Measurements from ENCODE around the gene ZNF549.

The ZNF549 gene

GRCh38 chr19:57559404-57560025, 32.4 kb downstream of the ZNF549 start, which contains the start of gene ZNF550:
Gene ZNF550 (minus strand): TSS chr19:57559863. CDS start chr19:57559682, 181 bp downstream.
- Histone ChIP-seq H3K4me1 (ENCODE audit: insufficient read depth, poor library complexity, severe bottlenecking) (peaks cover 4% of the 10 kb centered on the region), H3K36me3 (ENCODE audit: low read depth) (peaks cover 18% of the 10 kb centered on the region), H3K27ac (ENCODE audit: poor library complexity, severe bottlenecking) (peak within 1 kb of the TSS; percentile 55), H3K4me3 (ENCODE audit: severe bottlenecking) (peak within 1 kb of the TSS; percentile 70), H3K9me3 (ENCODE audit: severe bottlenecking) (peaks cover 5% of the 10 kb centered on the region), H3K27me3 (ENCODE audit: insufficient read depth, poor library complexity, severe bottlenecking) (no peaks in the 10 kb centered on the region)
- DNase-seq (ENCODE audit: low spot score) (peak; percentile 90), ATAC-seq (ENCODE audit: low read depth) (peak; percentile 94)
- no peak for TF ChIP-seq CTCF (IDR thresholded peaks at IDR 0.05; ENCODE audit: poor library complexity, severe bottlenecking)

DNA sequence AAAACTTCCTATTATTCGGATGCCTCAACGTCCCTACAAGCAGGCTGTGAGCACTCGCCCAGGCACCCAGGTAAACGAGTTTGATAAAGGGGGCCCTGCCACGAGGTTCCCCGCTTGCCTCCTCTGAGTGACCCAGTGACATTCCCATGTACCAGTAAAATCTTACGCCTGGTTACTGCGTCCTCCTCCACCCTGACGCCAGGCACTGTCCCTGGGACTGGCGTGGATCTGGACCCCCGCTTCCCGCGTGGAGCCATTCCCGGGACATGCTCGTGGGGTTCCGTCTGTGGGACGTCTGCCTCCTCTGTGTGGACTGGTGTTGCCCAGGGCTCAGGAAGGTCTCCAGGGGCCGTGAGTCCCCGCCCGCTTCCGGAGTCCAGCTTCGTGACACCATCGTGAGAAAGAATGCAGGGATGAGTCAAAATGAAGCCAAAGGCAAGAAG, 32.9 kb downstream of the ZNF549 start:
- ATAC-seq (ENCODE audit: low read depth) (peak; percentile 63), DNase-seq (ENCODE audit: low spot score) (no peak)
- Histone ChIP-seq H3K27me3 (ENCODE audit: insufficient read depth, poor library complexity, severe bottlenecking) (no peaks in the 10 kb centered on the region), H3K27ac (ENCODE audit: poor library complexity, severe bottlenecking) (peak overlapping the region; percentile 55), H3K9me3 (ENCODE audit: severe bottlenecking) (peaks cover 5% of the 10 kb centered on the region), H3K36me3 (ENCODE audit: low read depth) (peaks cover 12% of the 10 kb centered on the region), H3K4me1 (ENCODE audit: insufficient read depth, poor library complexity, severe bottlenecking) (peaks cover 4% of the 10 kb centered on the region), H3K4me3 (ENCODE audit: severe bottlenecking) (peak overlapping the region; percentile 70)
- TF ChIP-seq CTCF (IDR thresholded peaks at IDR 0.05; ENCODE audit: poor library complexity, severe bottlenecking): no peak

GRCh38 chr19:57563547-57563946, 36.4 kb downstream of the ZNF549 start:
- TF ChIP-seq CTCF (IDR thresholded peaks at IDR 0.05; ENCODE audit: poor library complexity, severe bottlenecking): no peak
- Histone ChIP-seq H3K27me3 (ENCODE audit: insufficient read depth, poor library complexity, severe bottlenecking) (no peaks in the 10 kb centered on the region), H3K9me3 (ENCODE audit: severe bottlenecking) (peaks cover 26% of the 10 kb centered on the region), H3K4me3 (ENCODE audit: severe bottlenecking) (no peak overlapping the region), H3K36me3 (ENCODE audit: low read depth) (no peaks in the 10 kb centered on the region), H3K27ac (ENCODE audit: poor library complexity, severe bottlenecking) (no peak overlapping the region), H3K4me1 (ENCODE audit: insufficient read depth, poor library complexity, severe bottlenecking) (peaks cover under 1% of the 10 kb centered on the region)
- ATAC-seq (ENCODE audit: low read depth) (no peak), DNase-seq (ENCODE audit: low spot score) (no peak)

DNA sequence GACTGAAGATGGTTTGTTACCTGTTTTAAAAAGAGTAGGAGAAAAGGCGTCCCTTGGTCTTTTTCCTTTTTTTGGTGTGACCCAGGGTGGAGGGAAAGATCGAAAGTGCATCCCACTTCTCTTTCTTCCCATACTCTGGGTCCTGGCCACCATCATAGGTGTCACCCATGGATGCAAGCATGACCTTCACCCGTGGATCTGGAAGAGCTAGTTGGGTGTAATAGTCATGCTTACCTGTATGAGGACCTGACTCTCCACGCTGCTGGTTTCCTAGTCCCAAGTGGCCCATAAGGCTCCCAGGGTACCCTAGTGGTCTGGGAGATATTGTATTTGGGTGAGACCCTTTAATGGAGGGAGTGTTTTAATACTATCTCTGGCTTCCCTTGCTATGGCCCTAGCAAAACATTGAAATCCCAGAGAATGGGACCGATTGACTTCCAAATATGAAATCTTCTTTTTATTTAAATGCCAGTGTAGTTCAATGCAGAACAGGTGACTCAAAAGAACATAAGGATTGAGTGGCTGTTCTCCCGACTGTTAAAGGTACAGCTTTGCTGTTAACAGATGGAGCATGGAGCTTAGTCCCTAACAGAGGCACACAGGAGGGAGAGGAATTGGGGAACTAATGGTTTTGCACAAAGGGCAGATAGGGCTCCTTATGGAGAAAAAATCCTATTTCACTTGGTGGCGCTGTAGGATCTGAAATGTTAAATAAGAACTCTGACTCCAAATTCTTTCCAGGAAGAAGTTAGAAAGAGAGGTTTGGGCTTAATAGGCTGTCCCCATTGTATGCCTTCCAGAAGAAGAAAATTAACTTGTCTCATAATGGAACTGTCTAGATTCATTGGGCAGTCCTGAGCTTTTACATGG, 39.5 kb downstream of the ZNF549 start:
- H3K9me3 ChIP-seq (ENCODE audit: severe bottlenecking): peaks cover 42% of the 10 kb centered on the region
- TF ChIP-seq CTCF (IDR thresholded peaks at IDR 0.05; ENCODE audit: poor library complexity, severe bottlenecking): no peak
- no peak overlapping the region for H3K4me3 ChIP-seq (ENCODE audit: severe bottlenecking)
- H3K27ac ChIP-seq (ENCODE audit: poor library complexity, severe bottlenecking): no peak overlapping the region
- no peaks in the 10 kb centered on the region for H3K27me3 ChIP-seq (ENCODE audit: insufficient read depth, poor library complexity, severe bottlenecking)
- no peak for ATAC-seq (ENCODE audit: low read depth)
- DNase-seq (ENCODE audit: low spot score): no peak
- no peaks in the 10 kb centered on the region for H3K36me3 ChIP-seq (ENCODE audit: low read depth)
- no peaks in the 10 kb centered on the region for H3K4me1 ChIP-seq (ENCODE audit: insufficient read depth, poor library complexity, severe bottlenecking)
